Measurements from ENCODE around the gene FLACC1. TPM values are rescaled to one million over a fixed set of nuclear protein-coding genes. Genes with fewer than 3 reads are reported as not detected.

Gene FLACC1
- total and polyA plus RNA-seq, 9 of the 15 experiments (the other 6 are each of a cell fraction or from before 2014, with no cell fraction given) = 0.07 to 0.68 (median 0.22) TPM; not detected in 2

DNA sequence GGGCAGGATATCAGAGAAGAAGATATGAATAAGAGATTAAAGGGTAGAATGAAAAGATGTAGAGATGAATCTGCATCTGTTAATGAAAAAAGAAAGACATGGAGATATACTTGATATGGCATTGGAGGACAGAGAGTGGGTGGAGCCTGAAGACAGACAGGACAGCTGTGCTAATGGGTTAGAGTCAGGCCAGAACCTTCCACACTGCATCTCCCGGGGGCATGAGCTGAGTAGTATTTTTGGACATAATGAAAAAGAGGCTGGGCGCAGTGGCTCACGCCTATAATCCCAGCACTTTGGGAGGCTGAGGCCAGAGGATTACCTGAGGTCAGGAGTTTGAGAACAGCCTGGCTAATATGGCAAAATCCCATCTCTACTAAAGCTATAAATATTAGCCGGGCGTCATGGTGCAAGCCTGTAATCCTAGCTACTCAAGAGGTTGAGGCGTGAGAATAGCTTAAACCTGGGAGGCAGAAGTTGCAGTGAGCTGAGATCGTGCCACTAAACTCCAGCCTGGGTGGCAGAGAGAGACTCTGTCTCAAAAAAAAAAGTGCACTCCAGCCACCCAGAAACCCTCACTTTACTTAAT, 11.4 kb downstream of the FLACC1 start:
- no peak overlapping the region for H2AFZ ChIP-seq (ENCODE audit: low read depth, low read length)
- POLR2A ChIA-PET = interaction anchor here (1.0 kb wide), 1 partner anchor 45 kb away, joined by 3 read pairs; no protein-coding TSS in a partner anchor
- H3K9me1 ChIP-seq (ENCODE audit: control insufficient read depth, insufficient read depth, low read length) = no peaks in the 10 kb centered on the region
- TF ChIP-seq MAZ (CRISPR knock-in tag; conservative IDR thresholded peaks at IDR 0.05 in 1 of 2, IDR thresholded peaks at IDR 0.05 in 1 of 2) (no peak), SMAD3 (CRISPR knock-in tag; conservative IDR thresholded peaks at IDR 0.05) (no peak)
- no peak overlapping the region for H3K4me2 ChIP-seq (ENCODE audit: insufficient read depth, low read length)
- H3K27me3 ChIP-seq (ENCODE audit: control insufficient read depth in 2 of 2, insufficient read depth in 2 of 2, low read length in 2 of 2) = no peaks in the 10 kb centered on the region
- BruUV-seq (replicated peaks) = no TSS peak
- intact Hi-C loops (cut with micrococcal nuclease) (loop anchor here (5.0 kb wide), 1 partner anchor 108 kb away; no protein-coding TSS in a partner anchor), in situ Hi-C loops (cut with MboI) (no loop called here)
- CTCF ChIA-PET (ENCODE audit: low intra/inter-chr PET ratio) = no interaction called here
- H4K20me1 ChIP-seq (replicated peaks; ENCODE audit: control insufficient read depth, insufficient read depth, low read length) = no peaks in the 10 kb centered on the region
- no peak overlapping the region for H3K9ac ChIP-seq (ENCODE audit: insufficient read depth in 1 of 2, low read depth in 2 of 2, low read length in 2 of 2)
- WGBS (ENCODE audit: insufficient coverage, low coverage, missing lambda C conversion rate) = 39% methylated on average over 7 of the region's 7 CpGs
- no peak overlapping the region for H3K27ac ChIP-seq (ENCODE audit: extremely low read depth, low read depth, low read length)
- H3K36me3 ChIP-seq (ENCODE audit: control insufficient read depth, insufficient read depth, low read length) = no peaks in the 10 kb centered on the region
- H3K9me3 ChIP-seq (replicated peaks; ENCODE audit: control insufficient read depth, insufficient read depth, low read depth, low read length) = no peaks in the 10 kb centered on the region
- FAIRE-seq (no peak), DNase-seq (ENCODE audit: extremely low read depth in 1 of 4, low spot score in 3 of 4) (no peak), ATAC-seq (no peak)
- H3K4me1 ChIP-seq (replicated peaks in 1 of 2; ENCODE audit: control insufficient read depth in 2 of 2, insufficient read depth in 2 of 2, low read length in 2 of 2) = no peaks in the 10 kb centered on the region; a peak in 1 of 5 replicates
- H3K79me2 ChIP-seq (ENCODE audit: control insufficient read depth, insufficient read depth, low read length) = no peaks in the 10 kb centered on the region
- H3K4me3 ChIP-seq = no peak overlapping the region

- H3K27ac ChIP-seq (ENCODE audit: extremely low read depth, low read depth, low read length) = no peak overlapping the region
- CTCF ChIA-PET (ENCODE audit: low intra/inter-chr PET ratio) = interaction anchor here (0.7 kb wide), 1 partner anchor 335 kb away, joined by 3 read pairs; no protein-coding TSS in a partner anchor
- TF ChIP-seq ZNF184 (CRISPR knock-in tag; IDR thresholded peaks at IDR 0.05) (no peak), ATF7 (IDR thresholded peaks at IDR 0.05) (no peak), CBFA2T3 (IDR thresholded peaks at IDR 0.05) (peak; percentile 12; the same call in 1 of the 2 replicates), PCBP2 (IDR thresholded peaks at IDR 0.05; ENCODE audit: low read depth, low read length, poor library complexity, severe bottlenecking) (no peak), SRSF1 (IDR thresholded peaks at IDR 0.05; ENCODE audit: low read depth, low read length) (no peak), ZNF3 (CRISPR knock-in tag; IDR thresholded peaks at IDR 0.05) (no peak), MAX (CRISPR knock-in tag; IDR thresholded peaks at IDR 0.05) (no peak), KLF10 (CRISPR knock-in tag; IDR thresholded peaks at IDR 0.05) (no peak)
- TF ChIP-seq, protein P1, sequence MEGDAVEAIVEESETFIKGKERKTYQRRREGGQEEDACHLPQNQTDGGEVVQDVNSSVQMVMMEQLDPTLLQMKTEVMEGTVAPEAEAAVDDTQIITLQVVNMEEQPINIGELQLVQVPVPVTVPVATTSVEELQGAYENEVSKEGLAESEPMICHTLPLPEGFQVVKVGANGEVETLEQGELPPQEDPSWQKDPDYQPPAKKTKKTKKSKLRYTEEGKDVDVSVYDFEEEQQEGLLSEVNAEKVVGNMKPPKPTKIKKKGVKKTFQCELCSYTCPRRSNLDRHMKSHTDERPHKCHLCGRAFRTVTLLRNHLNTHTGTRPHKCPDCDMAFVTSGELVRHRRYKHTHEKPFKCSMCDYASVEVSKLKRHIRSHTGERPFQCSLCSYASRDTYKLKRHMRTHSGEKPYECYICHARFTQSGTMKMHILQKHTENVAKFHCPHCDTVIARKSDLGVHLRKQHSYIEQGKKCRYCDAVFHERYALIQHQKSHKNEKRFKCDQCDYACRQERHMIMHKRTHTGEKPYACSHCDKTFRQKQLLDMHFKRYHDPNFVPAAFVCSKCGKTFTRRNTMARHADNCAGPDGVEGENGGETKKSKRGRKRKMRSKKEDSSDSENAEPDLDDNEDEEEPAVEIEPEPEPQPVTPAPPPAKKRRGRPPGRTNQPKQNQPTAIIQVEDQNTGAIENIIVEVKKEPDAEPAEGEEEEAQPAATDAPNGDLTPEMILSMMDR (IDR thresholded peaks at IDR 0.05 in 2 of 3, conservative IDR thresholded peaks at IDR 0.05 in 1 of 3; ENCODE audit: insufficient read depth in 2 of 3, low read depth in 1 of 3, low read length in 3 of 3) = peak; percentile 59 to 98 (median 83)
Measured at GRCh38 chr2:201344663-201345366, 12.3 kb downstream of the FLACC1 start.

More at GRCh38 chr2:201344663-201345366, 12.3 kb downstream of the FLACC1 start:
- FAIRE-seq = peak; percentile 40
- no peak overlapping the region for H2AFZ ChIP-seq (ENCODE audit: low read depth, low read length)
- no peaks in the 10 kb centered on the region; a peak in 1 of 5 replicates for H3K4me1 ChIP-seq (replicated peaks in 1 of 2; ENCODE audit: control insufficient read depth in 2 of 2, insufficient read depth in 2 of 2, low read length in 2 of 2)
- peak; percentile 96 for ATAC-seq
- no peaks in the 10 kb centered on the region for H3K79me2 ChIP-seq (ENCODE audit: control insufficient read depth, insufficient read depth, low read length)
- H4K20me1 ChIP-seq (replicated peaks; ENCODE audit: control insufficient read depth, insufficient read depth, low read length) = no peaks in the 10 kb centered on the region
- intact Hi-C loops (cut with micrococcal nuclease) (loop anchor here (5.0 kb wide), 1 partner anchor 108 kb away; no protein-coding TSS in a partner anchor), in situ Hi-C loops (cut with MboI) (no loop called here)
- peak; percentile 17 to 58 (median 35) for DNase-seq (ENCODE audit: extremely low read depth in 1 of 4, low spot score in 3 of 4)
- no TSS peak for BruUV-seq (replicated peaks)
- no peak overlapping the region for H3K9ac ChIP-seq (ENCODE audit: insufficient read depth in 1 of 2, low read depth in 2 of 2, low read length in 2 of 2)
- no peaks in the 10 kb centered on the region for H3K9me1 ChIP-seq (ENCODE audit: control insufficient read depth, insufficient read depth, low read length)
- POLR2A ChIA-PET = interaction anchor here (1.2 kb wide), 1 partner anchor 12 kb away, joined by 5 read pairs; the partner anchor contains the start of gene FLACC1
- no peaks in the 10 kb centered on the region for H3K9me3 ChIP-seq (replicated peaks; ENCODE audit: control insufficient read depth, insufficient read depth, low read depth, low read length)
- no peak overlapping the region for H3K4me2 ChIP-seq (ENCODE audit: insufficient read depth, low read length)
- no peaks in the 10 kb centered on the region for H3K27me3 ChIP-seq (ENCODE audit: control insufficient read depth in 2 of 2, insufficient read depth in 2 of 2, low read length in 2 of 2)
- no peak overlapping the region for H3K4me3 ChIP-seq
- no peaks in the 10 kb centered on the region for H3K36me3 ChIP-seq (ENCODE audit: control insufficient read depth, insufficient read depth, low read length)
- 0% methylated on average over 1 of the region's 1 CpG for WGBS (ENCODE audit: insufficient coverage, low coverage, missing lambda C conversion rate)
